Heart right ventricle (tissue), 16 donors: Measurements from ENCODE around the gene ATP6V0D1. TPM values are rescaled to one million over a fixed set of nuclear protein-coding genes. Genes with fewer than 3 reads are reported as not detected.
A peak's percentile ranks its signal among the peaks of the same experiment; 100 is the strongest.
"Not testable (repeated sequence)": the region's sequence is repeated elsewhere in the genome, so short reads cannot be mapped to it uniquely, and the experiment has no call there.

Experiments used
- ATAC-seq, 8 donors: fragments of 200-7000 bp; cut with Tn5 transposase; one replicate each; pipeline ENCODE4 v1.9.1; 2020; ENCODE audit warnings: mild to moderate bottlenecking in 8 of 8, moderate library complexity in 8 of 8, moderate number of reproducible peaks in 1 of 8
- DNase-seq, 2 donors: peaks; one replicate each; pipeline ENCODE4 v3.0.0-alpha.2; 2020
- H3K27ac ChIP-seq, 10 donors: fragments of 200-600 bp; sonication (generic) in 2 of 10; one replicate each; pipeline versions ENCODE4 v1.5.0 to v1.8.0; 2020 to 2022; ENCODE audit warnings: mild to moderate bottlenecking in 3 of 10
- H3K27me3 ChIP-seq, 7 donors: fragments of 200-600 bp; one replicate each; pipeline ENCODE4 v1.8.0; 2021 to 2022; ENCODE audit warnings: mild to moderate bottlenecking in 2 of 7
- H3K36me3 ChIP-seq, 9 donors: fragments of 200-600 bp; sonication (generic) in 1 of 9; one replicate each; pipeline versions ENCODE4 v1.5.0 to v1.8.0; 2020 to 2022; ENCODE audit warnings: mild to moderate bottlenecking in 2 of 9
- H3K4me1 ChIP-seq, 9 donors: fragments of 200-600 bp; sonication (generic) in 1 of 9; one replicate each; pipeline versions ENCODE4 v1.5.0 to v1.8.0; 2020 to 2022; ENCODE audit warnings: mild to moderate bottlenecking in 4 of 9
- H3K4me3 ChIP-seq, 10 donors: fragments of 200-600 bp; sonication (generic) in 2 of 10; one replicate each; pipeline versions ENCODE4 v1.5.0 to v1.8.0; 2020 to 2022; ENCODE audit warnings: mild to moderate bottlenecking in 7 of 10, moderate library complexity in 2 of 10
- H3K9me3 ChIP-seq, 11 donors: fragments of 200-600 bp in 10 of 11; sonication (generic) in 2 of 11; one replicate each; pipeline versions ENCODE4 v1.5.0 to v1.8.0; 2013 to 2022; ENCODE audit warnings: mild to moderate bottlenecking in 2 of 11, control low read depth in 1 of 11, moderate library complexity in 1 of 11
- CTCF ChIP-seq, 9 donors: fragments of 200-600 bp; sonication (generic) in 2 of 9; IDR thresholded peaks; one replicate each; pipeline versions ENCODE4 v1.5.0 to v1.8.0; 2021 to 2022; ENCODE audit warnings: antibody characterized with exemption in 9 of 9, mild to moderate bottlenecking in 5 of 9, moderate library complexity in 1 of 9
- WGBS, 2 donors: extraction: QIAGEN DNeasy Blood & Tissue Kit; methylation state at CpG; one replicate each; pipeline ENCODE4 v1.1.7; 2013; ENCODE audit warnings: inconsistent platforms in 1 of 2; 5-methylcytosine and 5-hydroxymethylcytosine counted together
- intact Hi-C, 10 donors: fragments of 100-400 bp; cut with DNase I; formaldehyde crosslinking; loops; one replicate each; pipeline versions ENCODE4 v1.11.1 to v1.14.2; 2022
- polyA plus RNA-seq, 2 donors: library from polyadenylated mRNA; stranded (reverse); fragments of 200-250 nt; gene quantifications; one replicate each; pipeline ENCODE4 v1.2.3, GENCODE V29; 2013
- total RNA-seq, 10 donors: library from RNA; stranded (reverse); fragmentation: NEBNext Ultra II Directional in 3 of 10; extraction: Animal tissue kit (Norgen Biotek cat#: 25700) in 3 of 10; gene quantifications; one replicate each; pipeline versions ENCODE4 v1.2.1 to v1.2.4, GENCODE V29; 2021 to 2023
- donor health status: Arrhythmogenic right ventricular cardiomyopathy.
- donor health status: ischemic (EF 13 %, LVEDD 7.1; RV severe dilation, severe dysfunction).
- donor health status: healthy with polysubstance abuse.
- donor health status: DM: no; HTN: yes; CAD: no.
- donor health status: DM: no; HTN: no; CAD: no.
- donor health status: ischemic (EF 25% LVEDD 6.9; RV normal size, moderate dysfunction).
- donor health status: ischemic (EF 25% LVEDD 5.7; RV mildly dilated, moderate dysfunction).
- donor health status: healthy.
- donor health status: DM: yes; HTN: yes; CAD: no.
- donor health status: Ischemic cardiomyopathy.
- donor health status: ischemic (EF 35%, LVEDD 5.7; RV mildly dilated, moderate dysfunction).
- donor health status: nonischemic (EF 11% LVEDD 7.7; RV severe dilation, severe dysfunction).
- donor health status: DM: yes; HTN: yes; CAD: no.
- donor health status: PGD.
- donor health status: ischemic (EF 29% LVEDD 5.4; RV normal size, mild dysfunction).
- donor health status: nonischemic (EF 23%, LVEDD 6.1; RV moderate dilation, normal function).

ATP6V0D1 gene
- total and polyA plus RNA-seq, 12 donors, result 12.8 to 84.7 (median 67.5) TPM

GRCh38 chr16:67419502-67419901, 61.5 kb downstream of the ATP6V0D1 start:
- ATAC-seq, result no peak
- 90 to 91% methylated on average over 3 of the region's 3 CpGs for WGBS, 2 donors
- H3K27me3 ChIP-seq, result peaks cover 0 to 17% (median 2%) of the 10 kb centered on the region in 7 donors
- no peak overlapping the region for H3K27ac ChIP-seq
- no peaks in the 10 kb centered on the region for H3K9me3 ChIP-seq
- peaks cover 0 to 31% (median 13%) of the 10 kb centered on the region in 9 donors for H3K4me1 ChIP-seq
- no peaks in the 10 kb centered on the region for H3K36me3 ChIP-seq
- intact Hi-C loops, result loop anchor here in 1 of 10 donors (10.0 kb wide), 1 partner anchor 145 kb away; the partner anchor contains the start of gene PLEKHG4
- TF ChIP-seq CTCF (IDR thresholded peaks at IDR 0.05), result no peak
- no peak overlapping the region for H3K4me3 ChIP-seq
- no peak for DNase-seq

- Histone ChIP-seq H3K27me3 (peaks cover 0 to 9% (median 0%) of the 10 kb centered on the region in 7 donors), H3K36me3 (no peaks in the 10 kb centered on the region), H3K4me1 (peaks cover 0 to 33% (median 13%) of the 10 kb centered on the region in 9 donors), H3K9me3 (no peaks in the 10 kb centered on the region), H3K27ac (no peak overlapping the region), H3K4me3 (no peak overlapping the region)
- intact Hi-C loops, result loop anchor here in 1 of 10 donors (10.0 kb wide), 1 partner anchor 143 kb away; the partner anchor contains the start of gene PLEKHG4
- no peak for TF ChIP-seq CTCF (IDR thresholded peaks at IDR 0.05)
- ATAC-seq (no peak), DNase-seq (no peak)
- WGBS, 2 donors, result 67 to 72% methylated on average over 2 of the region's 2 CpGs
Observed at GRCh38 chr16:67417333-67418061, 63.5 kb downstream of the ATP6V0D1 start.

- intact Hi-C loops, result loop anchor here in 1 of 10 donors (10.0 kb wide), 1 partner anchor 141 kb away; the partner anchor contains the start of gene PLEKHG4
- peak; percentile 68 to 83 for DNase-seq
Observed at GRCh38 chr16:67415872-67416793, 64.8 kb downstream of the ATP6V0D1 start, which contains the start of gene ZDHHC1. Gene ZDHHC1, minus strand, starts transcription at chr16:67416477. Its CDS starts 8,702 bp downstream, at chr16:67407775.

GRCh38 chr16:67415421-67415820, 65.5 kb downstream of the ATP6V0D1 start:
- Histone ChIP-seq H3K4me1 (peaks cover 0 to 33% (median 13%) of the 10 kb centered on the region in 9 donors), H3K4me3 (peak overlapping the region; percentile 78 to 96 (median 92)), H3K27ac (peak overlapping the region in 8 of 10 donors; percentile 82 to 93 (median 88))
- not testable (repeated sequence) for H3K36me3 ChIP-seq, DNase-seq, H3K27me3 ChIP-seq, H3K9me3 ChIP-seq, ATAC-seq
- intact Hi-C loops, result loop anchor here in 1 of 10 donors (10.0 kb wide), 1 partner anchor 141 kb away; the partner anchor contains the start of gene PLEKHG4
- 90 to 91% methylated on average over 19 of the region's 19 CpGs for WGBS, 2 donors

More at GRCh38 chr16:67415872-67416793, 64.8 kb downstream of the ATP6V0D1 start, which contains the start of gene ZDHHC1:
- 1% methylated on average over 69 to 73 of the region's 73 CpGs for WGBS, 2 donors
- H3K4me1 ChIP-seq, result peaks cover 0 to 33% (median 13%) of the 10 kb centered on the region in 9 donors
- H3K9me3 ChIP-seq, result no peaks in the 10 kb centered on the region
- H3K27ac ChIP-seq, result peak within 1 kb of the TSS; percentile 38 to 93 (median 87)
- peaks cover 0 to 9% (median 0%) of the 10 kb centered on the region in 7 donors for H3K27me3 ChIP-seq
- H3K36me3 ChIP-seq, result no peaks in the 10 kb centered on the region
- peak; percentile 95 to 97 (median 96) for ATAC-seq
- peak within 1 kb of the TSS; percentile 78 to 96 (median 92) for H3K4me3 ChIP-seq
- peak; percentile 22 to 76 (median 62) for TF ChIP-seq CTCF (IDR thresholded peaks at IDR 0.05)
